Measurements from ENCODE around the gene SNRPA1. TPM values are rescaled to one million over a fixed set of nuclear protein-coding genes. Genes with fewer than 3 reads are reported as not detected.
A peak's percentile ranks its signal among the peaks of the same experiment; 100 is the strongest.

SNRPA1 gene
- total RNA-seq, 1 experiment from 2014 or later: 99.5 TPM

- ChIA-PET POLR2A (interaction anchor here (0.8 to 3.8 kb wide), 5 partner anchors 8 to 114 kb away, joined by 3 to 13 read pairs (median 3); no protein-coding TSS in a partner anchor), CTCF (interaction anchor here (0.6 to 1.3 kb wide), 4 partner anchors 9 to 154 kb away, joined by 3 to 6 read pairs (median 3); no protein-coding TSS in a partner anchor)
- no peak overlapping the region for H3K4me3 Mint-ChIP-seq (ENCODE audit: unreplicated experiment)
- H3K4me1 Mint-ChIP-seq (ENCODE audit: insufficient read depth, unreplicated experiment): peaks cover 34% of the 10 kb centered on the region
- H3K9me3 Mint-ChIP-seq (ENCODE audit: unreplicated experiment): no peaks in the 10 kb centered on the region
- no peaks in the 10 kb centered on the region for H3K27me3 Mint-ChIP-seq (ENCODE audit: insufficient read depth, unreplicated experiment)
- no peak for TF ChIP-seq CTCF (IDR thresholded peaks at IDR 0.05; ENCODE audit: unreplicated experiment)
- peak; percentile 23 for DNase-seq (ENCODE audit: unreplicated experiment)
- H3K36me3 Mint-ChIP-seq (ENCODE audit: insufficient read depth, unreplicated experiment): peaks cover 6% of the 10 kb centered on the region
- intact Hi-C loops (cut with micrococcal nuclease): no loop called here
- no TSS peak for BruUV-seq (replicated peaks)
- H3K27ac Mint-ChIP-seq (ENCODE audit: low read depth, unreplicated experiment): no peak overlapping the region
These were observed 52.7 kb downstream of the SNRPA1 start for GRCh38 chr15:101242160-101242998.

- CTCF ChIA-PET: interaction anchor here (0.7 to 1.7 kb wide), 7 partner anchors 12 to 371 kb away, joined by 3 to 11 read pairs (median 3); partner anchors contain the start of gene CHSY1
- BruUV-seq (replicated peaks): no TSS peak
- no peak for DNase-seq (ENCODE audit: unreplicated experiment)
- Mint-ChIP-seq H3K4me3 (ENCODE audit: unreplicated experiment) (no peak overlapping the region), H3K4me1 (ENCODE audit: insufficient read depth, unreplicated experiment) (peaks cover 16% of the 10 kb centered on the region), H3K27ac (ENCODE audit: low read depth, unreplicated experiment) (no peak overlapping the region), H3K27me3 (ENCODE audit: insufficient read depth, unreplicated experiment) (no peaks in the 10 kb centered on the region), H3K36me3 (ENCODE audit: insufficient read depth, unreplicated experiment) (peaks cover 2% of the 10 kb centered on the region), H3K9me3 (ENCODE audit: unreplicated experiment) (no peaks in the 10 kb centered on the region)
- intact Hi-C loops (cut with micrococcal nuclease): no loop called here
- POLR2A ChIA-PET: interaction anchor here (1.0 to 3.8 kb wide), 4 partner anchors 8 to 12 kb away, joined by 3 to 13 read pairs (median 4); partner anchors contain the start of gene CHSY1
- no peak for TF ChIP-seq CTCF (IDR thresholded peaks at IDR 0.05; ENCODE audit: unreplicated experiment)
These were observed 54.7 kb downstream of the SNRPA1 start for GRCh38 chr15:101240358-101240757.

- H3K4me3 Mint-ChIP-seq (ENCODE audit: unreplicated experiment): no peak overlapping the region
- H3K9me3 Mint-ChIP-seq (ENCODE audit: unreplicated experiment): no peaks in the 10 kb centered on the region
- no peak for TF ChIP-seq CTCF (IDR thresholded peaks at IDR 0.05; ENCODE audit: unreplicated experiment)
- CTCF ChIA-PET: interaction anchor here (0.8 to 1.5 kb wide), 3 partner anchors 18 to 35 kb away, joined by 3 read pairs; no protein-coding TSS in a partner anchor
- H3K27me3 Mint-ChIP-seq (ENCODE audit: insufficient read depth, unreplicated experiment): no peaks in the 10 kb centered on the region
- peaks cover 8% of the 10 kb centered on the region for H3K36me3 Mint-ChIP-seq (ENCODE audit: insufficient read depth, unreplicated experiment)
- intact Hi-C loops (cut with micrococcal nuclease): no loop called here
- POLR2A ChIA-PET: interaction anchor here (1.0 to 3.8 kb wide), 4 partner anchors 9 to 12 kb away, joined by 3 to 13 read pairs (median 4); partner anchors contain the start of gene CHSY1
- no TSS peak for BruUV-seq (replicated peaks)
- DNase-seq (ENCODE audit: unreplicated experiment): no peak
- no peak overlapping the region for H3K27ac Mint-ChIP-seq (ENCODE audit: low read depth, unreplicated experiment)
- peaks cover 10% of the 10 kb centered on the region for H3K4me1 Mint-ChIP-seq (ENCODE audit: insufficient read depth, unreplicated experiment)
These were observed 55.3 kb downstream of the SNRPA1 start for GRCh38 chr15:101239724-101240136.

GRCh38 chr15:101237251-101237650 is 57.8 kb downstream of the SNRPA1 start:
- ChIA-PET POLR2A (interaction anchor here (0.6 kb wide), 1 partner anchor 11 kb away, joined by 3 read pairs; no protein-coding TSS in a partner anchor), CTCF (no interaction called here)
- no TSS peak for BruUV-seq (replicated peaks)
- no peak overlapping the region for H3K4me3 Mint-ChIP-seq (ENCODE audit: unreplicated experiment)
- H3K27ac Mint-ChIP-seq (ENCODE audit: low read depth, unreplicated experiment): peak overlapping the region; percentile 63
- DNase-seq (ENCODE audit: unreplicated experiment): no peak
- no peaks in the 10 kb centered on the region for H3K9me3 Mint-ChIP-seq (ENCODE audit: unreplicated experiment)
- no peaks in the 10 kb centered on the region for H3K27me3 Mint-ChIP-seq (ENCODE audit: insufficient read depth, unreplicated experiment)
- peaks cover 18% of the 10 kb centered on the region for H3K4me1 Mint-ChIP-seq (ENCODE audit: insufficient read depth, unreplicated experiment)
- peaks cover 33% of the 10 kb centered on the region for H3K36me3 Mint-ChIP-seq (ENCODE audit: insufficient read depth, unreplicated experiment)
- no peak for TF ChIP-seq CTCF (IDR thresholded peaks at IDR 0.05; ENCODE audit: unreplicated experiment)
- intact Hi-C loops (cut with micrococcal nuclease): no loop called here
